Neural cell (in vitro differentiated cells): ENCODE measurements around the gene CRYZ. TPM values are rescaled to one million over a fixed set of nuclear protein-coding genes. Genes with fewer than 3 reads are reported as not detected.

Experiments
- H2AFZ ChIP-seq: fragments of 200-600, 300-800 bp; sonication (generic), shearing (Covaris generic); 2 replicates; pipeline ENCODE4 v1.6.0; 2014; ENCODE audit warnings: low read depth, mild to moderate bottlenecking, antibody characterized with exemption, low read length, moderate library complexity
- H3F3A ChIP-seq: fragments of 200-600 bp; shearing (Covaris generic); 2 replicates; pipeline ENCODE4 v1.6.1; 2016; ENCODE audit warnings: mild to moderate bottlenecking, moderate library complexity, mixed read lengths, antibody characterized with exemption, low read length; ENCODE audit not compliant: insufficient read depth, poor library complexity, severe bottlenecking
- H3K27ac ChIP-seq: fragments of 200-600, 300-800 bp; sonication (generic), shearing (Covaris generic); 2 replicates; pipeline ENCODE4 v1.5.1; 2014; ENCODE audit warnings: mild to moderate bottlenecking, low read length, moderate library complexity
- H3K27me3 ChIP-seq: fragments of 300-800, 200-600 bp; sonication (generic), shearing (Covaris generic); 2 replicates; pipeline ENCODE4 v1.6.0; 2014; ENCODE audit warnings: mild to moderate bottlenecking, low read depth, low read length, moderate library complexity; ENCODE audit not compliant: insufficient read depth
- H3K36me3 ChIP-seq: fragments of 300-800, 200-600 bp; sonication (generic), shearing (Covaris generic); 2 replicates; pipeline ENCODE4 v1.5.1; 2014; ENCODE audit warnings: mild to moderate bottlenecking, antibody characterized with exemption, low read length, moderate library complexity; ENCODE audit not compliant: insufficient read depth
- H3K4me2 ChIP-seq: fragments of 300-800, 200-600 bp; sonication (generic), shearing (Covaris generic); 2 replicates; pipeline ENCODE4 v1.6.0; 2014; ENCODE audit warnings: mild to moderate bottlenecking, low read length
- H3K4me3 ChIP-seq: fragments of 300-800, 200-600 bp; sonication (generic), shearing (Covaris generic); 2 replicates; pipeline ENCODE4 v1.5.1; 2014; ENCODE audit warnings: mild to moderate bottlenecking, low read length, moderate library complexity
- H3K79me2 ChIP-seq: fragments of 200-600 bp; shearing (Covaris generic); replicated peaks from 2 replicates; pipeline ENCODE4 v1.6.0; 2014; ENCODE audit warnings: mild to moderate bottlenecking, low read length, moderate library complexity; ENCODE audit not compliant: insufficient read depth
- H3K9ac ChIP-seq: fragments of 300-800, 200-600 bp; sonication (generic), shearing (Covaris generic); 2 replicates; pipeline ENCODE4 v1.6.1; 2016; ENCODE audit warnings: mild to moderate bottlenecking, low read length, mixed read lengths
- H3K9me2 ChIP-seq: fragments of 200-600 bp; shearing (Covaris generic); 2 replicates; pipeline ENCODE4 v1.6.1; 2016; ENCODE audit warnings: mild to moderate bottlenecking, low read length, mixed read lengths; ENCODE audit not compliant: insufficient read depth
- H3K9me3 ChIP-seq: fragments of 200-600, 300-800 bp; sonication (generic), shearing (Covaris generic); 2 replicates; pipeline ENCODE4 v1.6.1; 2016; ENCODE audit warnings: mild to moderate bottlenecking, mixed run types, low read length, moderate library complexity, mixed read lengths
- H4K20me1 ChIP-seq: fragments of 200-600 bp; shearing (Covaris generic); 2 replicates; pipeline ENCODE4 v1.6.1; 2016; ENCODE audit warnings: mild to moderate bottlenecking, mixed run types; ENCODE audit not compliant: insufficient read depth
- EP300 ChIP-seq: fragments of 450-650 bp; conservative IDR thresholded peaks from 2 replicates; pipeline ENCODE4 v1.6.1; 2014; ENCODE audit warnings: antibody characterized with exemption, mild to moderate bottlenecking, moderate library complexity; ENCODE audit not compliant: poor library complexity, severe bottlenecking
- EZH2 ChIP-seq: fragments of 200-600, 300-800 bp; shearing (Covaris generic), sonication (generic); IDR thresholded peaks from 2 replicates; pipeline ENCODE4 v1.6.1; 2014; ENCODE audit warnings: antibody characterized with exemption, low read length, borderline replicate concordance, mild to moderate bottlenecking; ENCODE audit not compliant: insufficient read depth, poor library complexity, severe bottlenecking
- MXI1 ChIP-seq: fragments of 450-650 bp; conservative IDR thresholded peaks from 2 replicates; pipeline ENCODE4 v1.6.1; 2014; ENCODE audit warnings: antibody characterized with exemption, mild to moderate bottlenecking; ENCODE audit not compliant: poor library complexity, severe bottlenecking
- POLR2AphosphoS5 ChIP-seq: IDR thresholded peaks from 2 replicates; pipeline ENCODE4 v1.6.1; 2012
- RAD21 ChIP-seq: fragments of 450-650 bp; conservative IDR thresholded peaks from 2 replicates; pipeline ENCODE4 v1.6.1; 2014; ENCODE audit warnings: antibody characterized with exemption, mild to moderate bottlenecking, moderate library complexity
- REST ChIP-seq: IDR thresholded peaks from 2 replicates; pipeline ENCODE4 v1.6.1; 2012; ENCODE audit warnings: borderline replicate concordance
- SMC3 ChIP-seq: fragments of 450-650 bp; conservative IDR thresholded peaks from 2 replicates; pipeline ENCODE4 v1.6.1; 2014; ENCODE audit warnings: antibody characterized with exemption, mild to moderate bottlenecking, moderate library complexity; ENCODE audit not compliant: poor library complexity
- TAF1 ChIP-seq: IDR thresholded peaks from 2 replicates; pipeline ENCODE4 v1.6.1; 2012; ENCODE audit warnings: low read depth
- polyA plus RNA-seq: library from polyadenylated mRNA; depleted of rRNA; stranded (reverse); fragments of >200 nt; gene quantifications from 2 replicates; pipeline ENCODE4 v1.2.3, GENCODE V29; 2014
- TF ChIP-seq, protein P1 (sequence below): fragments of 450-650 bp; IDR thresholded peaks from 2 replicates; pipeline ENCODE4 v1.5.1; 2014; ENCODE audit warnings: antibody characterized with exemption, mild to moderate bottlenecking, moderate library complexity; ENCODE audit not compliant: poor library complexity, severe bottlenecking

CRYZ gene
- polyA plus RNA-seq, 1 donor from 2014 or later, result 1.9 TPM

- Histone ChIP-seq H3K79me2 (no peaks in the 10 kb centered on the region), H2AFZ (no peak overlapping the region), H3K4me2 (no peak overlapping the region), H3K36me3 (no peaks in the 10 kb centered on the region), H4K20me1 (no peaks in the 10 kb centered on the region), H3K27me3 (no peaks in the 10 kb centered on the region), H3K27ac (no peak overlapping the region), H3K4me3 (no peak overlapping the region), H3K9ac (no peak overlapping the region), H3F3A (no peaks in the 10 kb centered on the region), H3K9me2 (no peaks in the 10 kb centered on the region), H3K9me3 (no peaks in the 10 kb centered on the region)
- TF ChIP-seq, protein P1, sequence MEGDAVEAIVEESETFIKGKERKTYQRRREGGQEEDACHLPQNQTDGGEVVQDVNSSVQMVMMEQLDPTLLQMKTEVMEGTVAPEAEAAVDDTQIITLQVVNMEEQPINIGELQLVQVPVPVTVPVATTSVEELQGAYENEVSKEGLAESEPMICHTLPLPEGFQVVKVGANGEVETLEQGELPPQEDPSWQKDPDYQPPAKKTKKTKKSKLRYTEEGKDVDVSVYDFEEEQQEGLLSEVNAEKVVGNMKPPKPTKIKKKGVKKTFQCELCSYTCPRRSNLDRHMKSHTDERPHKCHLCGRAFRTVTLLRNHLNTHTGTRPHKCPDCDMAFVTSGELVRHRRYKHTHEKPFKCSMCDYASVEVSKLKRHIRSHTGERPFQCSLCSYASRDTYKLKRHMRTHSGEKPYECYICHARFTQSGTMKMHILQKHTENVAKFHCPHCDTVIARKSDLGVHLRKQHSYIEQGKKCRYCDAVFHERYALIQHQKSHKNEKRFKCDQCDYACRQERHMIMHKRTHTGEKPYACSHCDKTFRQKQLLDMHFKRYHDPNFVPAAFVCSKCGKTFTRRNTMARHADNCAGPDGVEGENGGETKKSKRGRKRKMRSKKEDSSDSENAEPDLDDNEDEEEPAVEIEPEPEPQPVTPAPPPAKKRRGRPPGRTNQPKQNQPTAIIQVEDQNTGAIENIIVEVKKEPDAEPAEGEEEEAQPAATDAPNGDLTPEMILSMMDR, result no peak
- TF ChIP-seq SMC3 (no peak), EP300 (no peak), RAD21 (no peak), POLR2AphosphoS5 (no peak), MXI1 (no peak), REST (no peak), EZH2 (no peak), TAF1 (no peak)
Measured at GRCh38 chr1:74715236-74715502, 17.7 kb downstream of the CRYZ start.

- H3F3A ChIP-seq, result no peaks in the 10 kb centered on the region
- TF ChIP-seq RAD21, result no peak
- no peaks in the 10 kb centered on the region for H3K9me2 ChIP-seq
- no peak overlapping the region for H3K4me2 ChIP-seq
- H2AFZ ChIP-seq, result no peak overlapping the region
- H3K9me3 ChIP-seq, result no peaks in the 10 kb centered on the region
- H3K36me3 ChIP-seq, result no peaks in the 10 kb centered on the region
- H3K27me3 ChIP-seq, result no peaks in the 10 kb centered on the region
- no peaks in the 10 kb centered on the region for H4K20me1 ChIP-seq
- no peak overlapping the region for H3K9ac ChIP-seq
- no peaks in the 10 kb centered on the region for H3K79me2 ChIP-seq
- H3K27ac ChIP-seq, result no peak overlapping the region
- H3K4me3 ChIP-seq, result no peak overlapping the region
Measured at GRCh38 chr1:74714429-74715235, 18.2 kb downstream of the CRYZ start.
